Superior temporal gyrus (tissue), 1 donor: ENCODE measurements around the gene PRM3.
A peak's percentile ranks its signal among the peaks of the same experiment; 100 is the strongest.

Source experiments
- DNase-seq: peaks from one replicate; pipeline ENCODE4 v3.0.0-alpha.2; 2016; ENCODE audit errors: extremely low spot score

The PRM3 gene

GRCh38 chr16:11258553-11259492 lies 14.6 kb downstream of the PRM3 start:
- DNase-seq: peak; percentile 83

GRCh38 chr16:11257131-11257938 lies 16.1 kb downstream of the PRM3 start:
- DNase-seq: peak; percentile 83

- DNase-seq: no peak
These were observed 16.7 kb downstream of the PRM3 start for GRCh38 chr16:11256661-11257130.

- peak; percentile 78 for DNase-seq
These were observed 17.4 kb downstream of the PRM3 start, which contains the start of gene SOCS1 for GRCh38 chr16:11255737-11256660. Gene SOCS1 (minus strand): TSS chr16:11256204. CDS start chr16:11255478, 726 bp downstream.

GRCh38 chr16:11254913-11255736 lies 18.3 kb downstream of the PRM3 start:
- no peak for DNase-seq

- no peak for DNase-seq
These were observed 19.2 kb downstream of the PRM3 start for GRCh38 chr16:11253995-11254912.

GRCh38 chr16:11253009-11253994 lies 20.1 kb downstream of the PRM3 start:
- DNase-seq: no peak

- no peak for DNase-seq
These were observed 20.9 kb downstream of the PRM3 start for GRCh38 chr16:11252482-11252931.

- DNase-seq: no peak
These were observed 21.6 kb downstream of the PRM3 start for GRCh38 chr16:11251525-11252481.

- no peak for DNase-seq
These were observed 22.5 kb downstream of the PRM3 start for GRCh38 chr16:11250786-11251524.

GRCh38 chr16:11250091-11250785 lies 23.2 kb downstream of the PRM3 start:
- DNase-seq: no peak

- no peak for DNase-seq
These were observed 24.0 kb downstream of the PRM3 start for GRCh38 chr16:11249233-11250061.

GRCh38 chr16:11248133-11248532 lies 25.3 kb downstream of the PRM3 start:
- no peak for DNase-seq

GRCh38 chr16:11245988-11246387 lies 27.4 kb downstream of the PRM3 start:
- no peak for DNase-seq
